Measurements from ENCODE around the gene LRRC8B.

DNA sequence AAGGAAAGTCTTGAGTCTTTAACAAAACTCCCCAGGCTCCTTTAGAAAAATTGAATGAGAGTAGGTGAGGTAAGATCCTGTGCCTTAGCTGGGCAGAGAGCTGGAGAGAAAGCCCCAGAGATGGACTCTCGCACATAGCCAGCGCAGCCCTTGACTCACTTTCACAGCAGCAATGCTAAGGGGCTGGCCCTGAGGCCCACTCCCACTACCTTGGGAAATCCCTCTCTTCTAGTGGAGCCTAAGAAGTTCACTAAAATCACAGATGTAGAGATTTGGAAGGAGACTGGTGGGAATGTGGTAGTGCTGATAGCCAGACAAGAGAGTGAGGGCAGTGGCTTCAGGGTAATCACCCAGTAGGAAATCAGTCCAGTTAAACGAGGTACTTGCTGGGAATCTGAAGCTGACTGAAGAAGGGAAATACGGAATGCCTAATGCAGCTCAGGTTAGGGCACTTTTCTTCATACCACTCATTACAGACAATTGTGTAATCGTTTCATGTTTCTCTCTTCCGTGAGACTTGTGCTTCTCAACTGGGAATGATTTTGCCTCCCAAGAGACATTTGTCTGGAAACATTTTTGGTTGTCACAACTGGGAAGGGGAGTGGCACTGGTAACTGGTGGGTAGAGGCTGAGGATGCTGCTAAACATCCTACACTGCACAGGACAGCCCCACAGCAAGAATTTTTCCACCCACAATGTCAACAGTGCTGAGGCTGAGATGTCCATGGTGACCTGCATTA, 65.9 kb downstream of the LRRC8B start:
- TF ChIP-seq, protein P1, sequence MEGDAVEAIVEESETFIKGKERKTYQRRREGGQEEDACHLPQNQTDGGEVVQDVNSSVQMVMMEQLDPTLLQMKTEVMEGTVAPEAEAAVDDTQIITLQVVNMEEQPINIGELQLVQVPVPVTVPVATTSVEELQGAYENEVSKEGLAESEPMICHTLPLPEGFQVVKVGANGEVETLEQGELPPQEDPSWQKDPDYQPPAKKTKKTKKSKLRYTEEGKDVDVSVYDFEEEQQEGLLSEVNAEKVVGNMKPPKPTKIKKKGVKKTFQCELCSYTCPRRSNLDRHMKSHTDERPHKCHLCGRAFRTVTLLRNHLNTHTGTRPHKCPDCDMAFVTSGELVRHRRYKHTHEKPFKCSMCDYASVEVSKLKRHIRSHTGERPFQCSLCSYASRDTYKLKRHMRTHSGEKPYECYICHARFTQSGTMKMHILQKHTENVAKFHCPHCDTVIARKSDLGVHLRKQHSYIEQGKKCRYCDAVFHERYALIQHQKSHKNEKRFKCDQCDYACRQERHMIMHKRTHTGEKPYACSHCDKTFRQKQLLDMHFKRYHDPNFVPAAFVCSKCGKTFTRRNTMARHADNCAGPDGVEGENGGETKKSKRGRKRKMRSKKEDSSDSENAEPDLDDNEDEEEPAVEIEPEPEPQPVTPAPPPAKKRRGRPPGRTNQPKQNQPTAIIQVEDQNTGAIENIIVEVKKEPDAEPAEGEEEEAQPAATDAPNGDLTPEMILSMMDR (IDR thresholded peaks at IDR 0.05; ENCODE audit: insufficient read depth, low read length, poor library complexity, severe bottlenecking): no peak
- no peak for TF ChIP-seq EZH2phosphoT487 (conservative IDR thresholded peaks at IDR 0.05; ENCODE audit: low read length)

Measured in SU-DHL-6 (cell line).